Measurements from ENCODE around the gene TMEM61.
A peak's percentile ranks its signal among the peaks of the same experiment; 100 is the strongest.
"Not testable (repeated sequence)": the region's sequence is repeated elsewhere in the genome, so short reads cannot be mapped to it uniquely, and the experiment has no call there.

Gene TMEM61

GRCh38 chr1:55015731-55016620 is 35.5 kb downstream of the TMEM61 start:
- TF ChIP-seq CTCF (IDR thresholded peaks at IDR 0.05; ENCODE audit: low read depth, low read length), result no peak
- H3K4me3 ChIP-seq (ENCODE audit: low read depth, low read length), result no peak overlapping the region
- no peaks in the 10 kb centered on the region for H3K36me3 ChIP-seq
- no peaks in the 10 kb centered on the region for H3K9me3 ChIP-seq
- H3K4me1 ChIP-seq, result no peaks in the 10 kb centered on the region
- DNase-seq, result no peak
- no peaks in the 10 kb centered on the region for H3K27me3 ChIP-seq

- no peak overlapping the region for H3K4me3 ChIP-seq (ENCODE audit: low read depth, low read length)
- TF ChIP-seq CTCF (IDR thresholded peaks at IDR 0.05; ENCODE audit: low read depth, low read length), result no peak
Measured at GRCh38 chr1:55018395-55018794, 38.0 kb downstream of the TMEM61 start.

GRCh38 chr1:55021942-55022546 is 41.6 kb downstream of the TMEM61 start:
- TF ChIP-seq CTCF (IDR thresholded peaks at IDR 0.05; ENCODE audit: low read depth, low read length), result peak; percentile 76
- Histone ChIP-seq H3K9me3 (no peaks in the 10 kb centered on the region), H3K4me1 (no peaks in the 10 kb centered on the region), H3K4me3 (ENCODE audit: low read depth, low read length) (no peak overlapping the region), H3K36me3 (no peaks in the 10 kb centered on the region), H3K27me3 (no peaks in the 10 kb centered on the region)
- peak; percentile 81 for DNase-seq

More at GRCh38 chr1:55018395-55018794, 38.0 kb downstream of the TMEM61 start:
- H3K9me3 ChIP-seq, result no peaks in the 10 kb centered on the region
- no peak for DNase-seq
- no peaks in the 10 kb centered on the region for H3K36me3 ChIP-seq
- no peaks in the 10 kb centered on the region for H3K4me1 ChIP-seq
- H3K27me3 ChIP-seq, result no peaks in the 10 kb centered on the region

- not testable (repeated sequence) for H3K9me3 ChIP-seq; H3K4me3 ChIP-seq (ENCODE audit: low read depth, low read length); DNase-seq; H3K4me1 ChIP-seq; H3K27me3 ChIP-seq; H3K36me3 ChIP-seq
Measured at GRCh38 chr1:55024163-55024562, 43.7 kb downstream of the TMEM61 start.

GRCh38 chr1:55026682-55027081 is 46.3 kb downstream of the TMEM61 start:
- not testable (repeated sequence) for H3K9me3 ChIP-seq; H3K4me1 ChIP-seq; H3K4me3 ChIP-seq (ENCODE audit: low read depth, low read length); DNase-seq; H3K36me3 ChIP-seq; H3K27me3 ChIP-seq

- not testable (repeated sequence) for H3K36me3 ChIP-seq; H3K4me1 ChIP-seq; H3K9me3 ChIP-seq; H3K27me3 ChIP-seq; DNase-seq; H3K4me3 ChIP-seq (ENCODE audit: low read depth, low read length)
Measured at GRCh38 chr1:55031098-55031497, 50.7 kb downstream of the TMEM61 start.

- no peak for DNase-seq
- Histone ChIP-seq H3K27me3 (no peaks in the 10 kb centered on the region; the same call in 1 of the 2 replicates), H3K36me3 (no peaks in the 10 kb centered on the region), H3K4me3 (ENCODE audit: low read depth, low read length) (no peak overlapping the region), H3K4me1 (no peaks in the 10 kb centered on the region), H3K9me3 (no peaks in the 10 kb centered on the region)
- no peak for TF ChIP-seq CTCF (IDR thresholded peaks at IDR 0.05; ENCODE audit: low read depth, low read length)
Measured at GRCh38 chr1:55033265-55033614, 52.8 kb downstream of the TMEM61 start.
